H1 (cell line): ENCODE results near the gene TTLL7. TPM values are rescaled to one million over a fixed set of nuclear protein-coding genes. Genes with fewer than 3 reads are reported as not detected.

Experiments
- CTCF ChIA-PET: fragments of 300-600 bp; sonication (Branson Sonifier 250); formaldehyde crosslinking; loops from one replicate; lab custom pipeline; 2021; ENCODE audit not compliant: partially characterized antibody; lab: Charles Lee
- POLR2A ChIA-PET: fragments of 300-600 bp; sonication (Branson Sonifier 250); formaldehyde crosslinking; loops from one replicate; lab custom pipeline; 2021; ENCODE audit warnings: inconsistent platforms; ENCODE audit not compliant: partially characterized antibody; lab: Charles Lee
- DNase-seq, 2 experiments: peaks; one replicate each; pipeline versions ENCODE4 v3.0.0 to v3.0.0-alpha.2; 2010 to 2022; ENCODE audit warnings: low spot score in 2 of 2, low read depth in 1 of 2, mixed read lengths in 1 of 2
- FAIRE-seq: peaks from 2 replicates; lab custom pipeline; 2011; peaks lifted over from hg19 to GRCh38; lab: Jason Lieb, UNC
- H2AFZ ChIP-seq: 2 replicates; pipeline ENCODE4 v1.8.1; 2012; ENCODE audit warnings: low read length, inconsistent platforms
- H2AK5ac ChIP-seq: 2 replicates; pipeline ENCODE4 v1.6.1; 2013; ENCODE audit warnings: low read depth, low read length
- H2BK120ac ChIP-seq: replicated peaks from 2 replicates; pipeline ENCODE3; 2013; ENCODE audit warnings: low read depth, low read length, inconsistent platforms
- H2BK12ac ChIP-seq: 2 replicates; pipeline ENCODE4 v1.6.1; 2013; ENCODE audit warnings: low read depth, low read length
- H2BK15ac ChIP-seq: 2 replicates; pipeline ENCODE4 v1.6.1; 2013; ENCODE audit warnings: low read length
- H2BK20ac ChIP-seq: 2 replicates; pipeline ENCODE4 v1.6.1; 2013; ENCODE audit warnings: low read length
- H2BK5ac ChIP-seq: 2 replicates; pipeline ENCODE4 v1.6.1; 2013; ENCODE audit warnings: low read depth, low read length
- H3K14ac ChIP-seq: 2 replicates; pipeline ENCODE4 v1.6.1; 2013; ENCODE audit warnings: inconsistent platforms; ENCODE audit not compliant: insufficient read length
- H3K18ac ChIP-seq: 2 replicates; pipeline ENCODE4 v1.6.1; 2013; ENCODE audit warnings: low read length; ENCODE audit errors: extremely low read depth
- H3K23ac ChIP-seq: 2 replicates; pipeline ENCODE4 v1.6.1; 2013; ENCODE audit warnings: inconsistent platforms; ENCODE audit not compliant: insufficient read length
- H3K23me2 ChIP-seq: 2 replicates; pipeline ENCODE4 v1.6.1; 2013; ENCODE audit warnings: low read depth, low read length
- H3K27ac ChIP-seq: 2 replicates; pipeline ENCODE4 v1.6.1; 2011; ENCODE audit warnings: low read depth, low read length, inconsistent platforms
- H3K27me3 ChIP-seq, 4 experiments: replicated peaks in 1 of 4; 1 replicate in 1 of 4; 2 replicates in 3 of 4; pipeline versions ENCODE4 v1.6.1 to v1.8.1; 2011 to 2013; ENCODE audit warnings: low read length in 3 of 4, mild to moderate bottlenecking in 3 of 4, inconsistent platforms in 2 of 4, mixed read lengths in 2 of 4, moderate library complexity in 1 of 4; ENCODE audit not compliant: control insufficient read depth in 3 of 4, insufficient read depth in 3 of 4; ENCODE audit errors: extremely low read depth in 1 of 4
- H3K36me3 ChIP-seq, 4 experiments: 2 replicates each; pipeline versions ENCODE4 v1.6.1 to v1.8.1; 2011 to 2013; ENCODE audit warnings: mild to moderate bottlenecking in 4 of 4, low read length in 3 of 4, moderate library complexity in 2 of 4, control low read depth in 1 of 4, inconsistent platforms in 1 of 4; ENCODE audit not compliant: insufficient read depth in 4 of 4, control insufficient read depth in 2 of 4
- H3K4ac ChIP-seq: replicated peaks from 2 replicates; pipeline ENCODE3; 2013; ENCODE audit warnings: low read length, low read depth, mixed read lengths, inconsistent platforms; ENCODE audit not compliant: insufficient read length
- H3K4me1 ChIP-seq, 4 experiments: replicated peaks in 1 of 4; 1 replicate in 1 of 4; 2 replicates in 3 of 4; pipeline versions ENCODE4 v1.6.1 to v1.8.1; 2011 to 2013; ENCODE audit warnings: low read length in 3 of 4, inconsistent platforms in 2 of 4, mixed read lengths in 1 of 4; ENCODE audit not compliant: insufficient read depth in 4 of 4, control insufficient read depth in 3 of 4
- H3K4me2 ChIP-seq, 2 experiments: 2 replicates each; pipeline versions ENCODE4 v1.6.1 to v1.8.1; 2011 to 2013; ENCODE audit warnings: low read depth in 2 of 2, low read length in 2 of 2, control low read depth in 1 of 2, inconsistent platforms in 1 of 2, mild to moderate bottlenecking in 1 of 2; ENCODE audit not compliant: insufficient read depth in 1 of 2
- H3K4me3 ChIP-seq, 4 experiments: fragments of 200-600, 300-600 bp in 1 of 4; sonication (generic), shearing (Covaris generic), sonication (Bioruptor Twin) in 1 of 4; 2 replicates each; pipeline versions ENCODE4 v1.5.1 to v1.8.1; 2011 to 2016; ENCODE audit warnings: low read length in 4 of 4, low read depth in 3 of 4, control low read depth in 2 of 4, inconsistent platforms in 2 of 4, mild to moderate bottlenecking in 2 of 4, mixed read lengths in 1 of 4, moderate library complexity in 1 of 4; ENCODE audit not compliant: insufficient read depth in 2 of 4; ENCODE audit errors: extremely low read depth in 1 of 4
- H3K56ac ChIP-seq: replicated peaks from 2 replicates; pipeline ENCODE3; 2013; ENCODE audit warnings: low read depth, mild to moderate bottlenecking, mixed read lengths, low read length, inconsistent platforms; ENCODE audit not compliant: insufficient read length
- H3K79me1 ChIP-seq: 2 replicates; pipeline ENCODE4 v1.6.1; 2013; ENCODE audit warnings: low read depth, low read length, control low read depth
- H3K79me2 ChIP-seq, 2 experiments: 2 replicates each; pipeline versions ENCODE4 v1.6.1 to v1.8.1; 2012 to 2013; ENCODE audit warnings: low read length in 2 of 2, mild to moderate bottlenecking in 2 of 2, inconsistent platforms in 1 of 2; ENCODE audit not compliant: insufficient read depth in 2 of 2, control insufficient read depth in 1 of 2
- H3K9ac ChIP-seq, 4 experiments: replicated peaks in 1 of 4; 1 replicate in 1 of 4; 2 replicates in 3 of 4; pipeline versions ENCODE4 v1.6.1 to v1.8.1; 2011 to 2013; ENCODE audit warnings: low read depth in 3 of 4, low read length in 3 of 4, control low read depth in 2 of 4, mild to moderate bottlenecking in 2 of 4, moderate library complexity in 2 of 4, inconsistent platforms in 1 of 4; ENCODE audit errors: extremely low read depth in 1 of 4
- H3K9me3 ChIP-seq, 2 experiments: 2 replicates each; pipeline versions ENCODE4 v1.6.1 to v1.8.1; 2012 to 2013; ENCODE audit warnings: mild to moderate bottlenecking in 2 of 2, moderate library complexity in 2 of 2, control low read depth in 1 of 2, inconsistent platforms in 1 of 2, low read depth in 1 of 2, low read length in 1 of 2, mixed read lengths in 1 of 2; ENCODE audit not compliant: insufficient read depth in 2 of 2
- H4K20me1 ChIP-seq, 2 experiments: replicated peaks in 1 of 2; 2 replicates each; pipeline versions ENCODE3 to v1.8.1; 2011 to 2013; ENCODE audit warnings: inconsistent platforms in 2 of 2, low read length in 2 of 2, mild to moderate bottlenecking in 1 of 2; ENCODE audit not compliant: insufficient read depth in 2 of 2, control insufficient read depth in 1 of 2
- H4K5ac ChIP-seq: 2 replicates; pipeline ENCODE4 v1.6.1; 2013; ENCODE audit warnings: low read length, low read depth, mixed read lengths, inconsistent platforms; ENCODE audit not compliant: insufficient read length
- H4K8ac ChIP-seq: 2 replicates; pipeline ENCODE4 v1.8.0; 2013; ENCODE audit warnings: mild to moderate bottlenecking, moderate library complexity, low read length, inconsistent platforms; ENCODE audit not compliant: insufficient read depth; ENCODE audit errors: extremely low read depth
- H4K91ac ChIP-seq: replicated peaks from 2 replicates; pipeline ENCODE3; 2013; ENCODE audit warnings: low read length, mixed read lengths, inconsistent platforms; ENCODE audit not compliant: insufficient read length
- RFX5 ChIP-seq: IDR thresholded peaks from 2 replicates; pipeline ENCODE4 v1.6.1; 2011; ENCODE audit warnings: low read depth, low read length, improper control_type of control experiment, borderline replicate concordance
- WGBS, 2 experiments: shearing (Covaris generic) in 1 of 2; methylation state at CpG; one replicate each; pipeline versions ENCODE4 v1.1.6 to v1.1.7; 2013 to 2015; ENCODE audit warnings: low lambda C conversion rate in 2 of 2, mixed read lengths in 2 of 2, inconsistent platforms in 1 of 2, low coverage in 1 of 2, missing lambda C conversion rate in 1 of 2; ENCODE audit not compliant: insufficient replicate concordance in 2 of 2, insufficient coverage in 1 of 2, insufficient read length in 1 of 2; ENCODE audit errors: extremely low coverage in 1 of 2, missing lambda C conversion rate in 1 of 2; 5-methylcytosine and 5-hydroxymethylcytosine counted together
- polyA plus RNA-seq, 7 experiments: library from polyadenylated mRNA; depleted of rRNA in 3 of 7; stranded (reverse) in 5 of 7; unstranded in 2 of 7; fragments of >200 nt in 5 of 7; fragments of 200-250 nt in 2 of 7; gene quantifications; 1 replicate in 5 of 7; 2 replicates in 1 of 7; 4 replicates in 1 of 7; pipeline versions ENCODE4 v1.2.1 to v1.2.3, GENCODE V29; 2011 to 2013; ENCODE audit warnings: missing spikeins in 2 of 7, mixed read lengths in 2 of 7
- total RNA-seq: library from RNA; stranded (reverse); fragmentation: NEBNext Ultra II Directional; extraction: Animal tissue kit (Norgen Biotek cat#: 25700); gene quantifications from 2 replicates; pipeline ENCODE4 v1.2.1, GENCODE V29; 2021

The TTLL7 gene
- total and polyA plus RNA-seq, 2 of the 8 experiments (the other 6 are each of a cell fraction or from before 2014, with no cell fraction given), result 1.9 to 7.9 TPM

DNA sequence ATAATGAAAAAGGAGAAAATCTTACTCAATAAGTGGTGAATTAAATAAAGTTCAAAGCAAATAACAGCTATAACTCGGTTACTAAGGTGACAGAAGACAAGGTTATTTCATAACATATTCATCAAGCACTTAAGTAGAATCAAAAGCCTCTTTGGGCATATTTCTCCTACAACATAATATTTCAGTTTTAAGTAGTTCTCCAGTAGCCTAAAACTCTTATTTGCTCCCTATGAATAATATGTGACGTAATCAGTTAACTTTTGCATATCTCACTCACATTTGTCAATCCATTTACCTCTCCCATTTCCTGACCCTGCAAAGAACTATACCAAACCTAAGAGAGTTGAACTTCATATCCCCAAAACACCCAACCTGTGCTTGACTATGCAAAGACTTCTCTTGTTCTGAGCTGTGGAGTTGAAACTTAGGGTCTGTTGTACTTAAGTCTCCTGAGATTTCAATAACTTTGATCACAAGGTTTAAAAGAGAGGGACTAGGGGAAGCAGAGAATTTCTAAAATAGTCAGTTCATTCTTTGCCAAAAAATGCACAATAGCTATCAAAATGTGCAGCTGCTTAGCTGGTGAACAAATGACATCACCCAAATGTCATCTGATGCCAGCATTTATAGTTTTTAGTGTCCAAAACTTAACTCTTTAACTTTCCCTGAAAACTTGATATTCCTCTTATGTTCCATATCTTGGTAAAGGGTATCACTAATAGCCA lies 37.2 kb downstream of the TTLL7 start:
- H3K9me3 ChIP-seq, result no peaks in the 10 kb centered on the region
- no peak overlapping the region for H4K91ac ChIP-seq
- no peak overlapping the region for H2AK5ac ChIP-seq
- no peak overlapping the region for H4K5ac ChIP-seq
- H2BK120ac ChIP-seq, result no peak overlapping the region
- H3K4ac ChIP-seq, result no peak overlapping the region
- H3K56ac ChIP-seq, result no peak overlapping the region
- H2BK12ac ChIP-seq, result no peak overlapping the region
- H3K9ac ChIP-seq, result no peak overlapping the region
- H4K8ac ChIP-seq, result no peak overlapping the region
- no peak overlapping the region for H2BK20ac ChIP-seq
- no peak overlapping the region for H3K18ac ChIP-seq
- no peak overlapping the region for H3K27ac ChIP-seq
- H3K79me1 ChIP-seq, result no peaks in the 10 kb centered on the region
- no peaks in the 10 kb centered on the region for H4K20me1 ChIP-seq
- H2AFZ ChIP-seq, result no peak overlapping the region
- H3K79me2 ChIP-seq, result no peaks in the 10 kb centered on the region
- DNase-seq, result no peak
- H3K4me1 ChIP-seq, result peaks cover 0 to 2% (median 0%) of the 10 kb centered on the region in 4 experiments; a peak in 1 of 7 replicates
- H3K4me2 ChIP-seq, result no peak overlapping the region
- ChIA-PET POLR2A (no interaction called here), CTCF (interaction anchor here (1.4 kb wide), 1 partner anchor 11 kb away, joined by 3 read pairs; no protein-coding TSS in a partner anchor)
- no peaks in the 10 kb centered on the region for H3K36me3 ChIP-seq
- no peak overlapping the region for H2BK15ac ChIP-seq
- 40% methylated on average over 2 of the region's 2 CpGs; no CpG with 5 or more reads in 1 of the 2 experiments for WGBS, 2 experiments
- H3K23me2 ChIP-seq, result no peaks in the 10 kb centered on the region
- no peaks in the 10 kb centered on the region for H3K27me3 ChIP-seq
- no peak overlapping the region for H3K4me3 ChIP-seq
- H2BK5ac ChIP-seq, result no peak overlapping the region
- no peak for FAIRE-seq
- H3K14ac ChIP-seq, result no peak overlapping the region
- H3K23ac ChIP-seq, result no peak overlapping the region
- TF ChIP-seq RFX5, result no peak
